HFFc6 (cell line): Measurements from ENCODE around the gene CENPT. TPM values are rescaled to one million over a fixed set of nuclear protein-coding genes. Genes with fewer than 3 reads are reported as not detected.

Source experiments
- DNase-seq: peaks from one replicate; pipeline ENCODE4 v3.0.0-alpha.2; 2018
- H3K27ac Mint-ChIP-seq: 2 replicates; pipeline ENCODE4 v1.8.0; 2020; ENCODE audit warnings: mild to moderate bottlenecking, mixed read lengths
- H3K27me3 Mint-ChIP-seq: 2 replicates; pipeline ENCODE4 v1.8.0; 2021; ENCODE audit warnings: mild to moderate bottlenecking, moderate library complexity, mixed read lengths; ENCODE audit not compliant: insufficient read depth
- H3K36me3 Mint-ChIP-seq: 2 replicates; pipeline ENCODE4 v1.8.0; 2021; ENCODE audit warnings: low read depth, mixed read lengths
- H3K4me1 Mint-ChIP-seq: 2 replicates; pipeline ENCODE4 v1.8.0; 2020; ENCODE audit warnings: low read depth, mixed read lengths
- H3K4me3 Mint-ChIP-seq: 2 replicates; pipeline ENCODE4 v1.8.0; 2020; ENCODE audit warnings: mild to moderate bottlenecking, moderate library complexity, mixed read lengths
- H3K9me3 Mint-ChIP-seq: 2 replicates; pipeline ENCODE4 v1.8.0; 2020; ENCODE audit warnings: mild to moderate bottlenecking, mixed read lengths
- CTCF ChIP-seq: fragments of 200-600 bp; sonication (generic); IDR thresholded peaks from 2 replicates; pipeline ENCODE4 v1.5.0; 2021; ENCODE audit warnings: antibody characterized with exemption, mild to moderate bottlenecking
- total RNA-seq, 6 experiments: library from RNA; stranded (reverse); fragmentation: NEBNext Ultra II Directional; extraction: Animal tissue kit (Norgen Biotek cat#: 25700); gene quantifications; 2 replicates in 1 of 6; 3 replicates in 5 of 6; pipeline ENCODE4 v1.2.3, GENCODE V29; 2021

The CENPT gene
- total RNA-seq, 6 experiments from 2014 or later, result 51.2 to 64.2 (median 59.7) TPM

GRCh38 chr16:67833415-67834241, 13.9 kb downstream of the CENPT start:
- peak; percentile 86 for DNase-seq
- Mint-ChIP-seq H3K4me3 (peak overlapping the region; percentile 88), H3K4me1 (peaks cover 15% of the 10 kb centered on the region), H3K27ac (peak overlapping the region; percentile 91), H3K27me3 (peaks cover 3% of the 10 kb centered on the region; the same call in 1 of the 2 replicates), H3K36me3 (peaks cover 11% of the 10 kb centered on the region; the same call in 1 of the 2 replicates), H3K9me3 (no peaks in the 10 kb centered on the region)
- TF ChIP-seq CTCF, result no peak

DNA sequence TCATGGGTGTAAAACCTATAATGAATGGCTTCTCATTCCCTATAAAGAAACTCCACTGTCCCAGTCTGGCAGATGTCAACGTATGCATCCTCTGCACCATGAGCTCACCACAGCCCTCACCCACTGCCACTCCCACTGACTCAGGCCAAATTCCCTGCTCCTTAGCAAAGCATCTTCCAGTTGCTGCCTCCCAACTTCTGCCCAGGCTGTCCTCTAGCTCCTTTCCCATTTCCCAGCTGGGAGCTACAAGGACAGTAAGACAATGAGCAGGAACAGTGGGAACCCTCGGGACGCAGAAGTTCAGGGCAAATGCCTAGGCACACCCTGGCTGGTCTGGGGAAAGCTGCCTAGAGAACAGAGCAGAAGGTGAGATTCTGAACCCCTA, 14.5 kb downstream of the CENPT start:
- peaks cover 15% of the 10 kb centered on the region for H3K4me1 Mint-ChIP-seq
- H3K27ac Mint-ChIP-seq, result peak overlapping the region; percentile 91
- peaks cover 3% of the 10 kb centered on the region; the same call in 1 of the 2 replicates for H3K27me3 Mint-ChIP-seq
- DNase-seq, result peak; percentile 85
- no peak for TF ChIP-seq CTCF
- peaks cover 11% of the 10 kb centered on the region; the same call in 1 of the 2 replicates for H3K36me3 Mint-ChIP-seq
- H3K9me3 Mint-ChIP-seq, result no peaks in the 10 kb centered on the region
- peak overlapping the region; percentile 88 for H3K4me3 Mint-ChIP-seq

DNA sequence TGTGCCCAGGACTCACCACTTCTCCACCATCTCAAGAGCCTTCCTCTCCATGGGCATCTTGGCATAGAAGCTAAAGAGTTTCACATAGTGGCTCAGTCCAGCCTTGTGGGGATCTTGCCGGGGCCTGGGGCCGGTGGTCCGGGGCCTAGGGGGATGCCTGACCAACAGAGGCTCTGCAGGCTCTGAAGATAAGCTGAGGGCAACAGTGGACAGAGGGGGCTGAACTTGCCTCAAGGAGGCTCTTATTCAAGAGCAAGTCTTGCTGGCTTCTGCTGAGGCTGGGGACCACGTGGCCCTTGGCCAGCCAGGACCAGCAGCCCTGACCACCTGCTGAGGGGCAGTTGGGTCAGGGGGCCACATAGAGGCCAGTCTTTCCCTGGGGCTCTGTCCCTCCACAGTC, 18.8 kb downstream of the CENPT start:
- H3K36me3 Mint-ChIP-seq, result peaks cover 15% of the 10 kb centered on the region; the same call in 1 of the 2 replicates
- H3K27me3 Mint-ChIP-seq, result peaks cover 6% of the 10 kb centered on the region; the same call in 1 of the 2 replicates
- no peak for TF ChIP-seq CTCF
- no peak overlapping the region for H3K27ac Mint-ChIP-seq
- H3K4me3 Mint-ChIP-seq, result no peak overlapping the region
- no peak for DNase-seq
- peaks cover 9% of the 10 kb centered on the region for H3K4me1 Mint-ChIP-seq
- no peaks in the 10 kb centered on the region for H3K9me3 Mint-ChIP-seq

- no peak overlapping the region for H3K27ac Mint-ChIP-seq
- H3K4me3 Mint-ChIP-seq, result no peak overlapping the region
- TF ChIP-seq CTCF, result no peak
- peaks cover 6% of the 10 kb centered on the region; the same call in 1 of the 2 replicates for H3K27me3 Mint-ChIP-seq
- peaks cover 11% of the 10 kb centered on the region; the same call in 1 of the 2 replicates for H3K36me3 Mint-ChIP-seq
- H3K9me3 Mint-ChIP-seq, result no peaks in the 10 kb centered on the region
- no peak for DNase-seq
- peaks cover 11% of the 10 kb centered on the region for H3K4me1 Mint-ChIP-seq
Observed at GRCh38 chr16:67825906-67826305, 21.6 kb downstream of the CENPT start.

GRCh38 chr16:67825119-67825518, 22.4 kb downstream of the CENPT start:
- DNase-seq, result no peak
- H3K4me3 Mint-ChIP-seq, result no peak overlapping the region
- TF ChIP-seq CTCF, result no peak
- H3K9me3 Mint-ChIP-seq, result no peaks in the 10 kb centered on the region
- peaks cover 9% of the 10 kb centered on the region; the same call in 1 of the 2 replicates for H3K36me3 Mint-ChIP-seq
- H3K4me1 Mint-ChIP-seq, result peaks cover 11% of the 10 kb centered on the region
- H3K27me3 Mint-ChIP-seq, result peaks cover 6% of the 10 kb centered on the region; the same call in 1 of the 2 replicates
- H3K27ac Mint-ChIP-seq, result no peak overlapping the region
